Measurements from ENCODE around the gene TWIST2. TPM values are rescaled to one million over a fixed set of nuclear protein-coding genes. Genes with fewer than 3 reads are reported as not detected.

Gene TWIST2
- total and polyA plus RNA-seq, 9 of the 15 experiments (the other 6 are each of a cell fraction or from before 2014, with no cell fraction given), result not detected

- FAIRE-seq (no peak), DNase-seq (ENCODE audit: extremely low read depth in 1 of 4, low spot score in 3 of 4) (no peak), ATAC-seq (no peak)
- ChIA-PET POLR2A (no interaction called here), CTCF (ENCODE audit: low intra/inter-chr PET ratio) (no interaction called here)
- Histone ChIP-seq H3K27ac (ENCODE audit: extremely low read depth, low read depth, low read length) (no peak overlapping the region), H3K36me3 (ENCODE audit: control insufficient read depth, insufficient read depth, low read length) (no peaks in the 10 kb centered on the region), H3K4me3 (no peak overlapping the region), H3K9ac (ENCODE audit: insufficient read depth in 1 of 2, low read depth in 2 of 2, low read length in 2 of 2) (no peak overlapping the region), H3K79me2 (ENCODE audit: control insufficient read depth, insufficient read depth, low read length) (no peaks in the 10 kb centered on the region), H3K9me1 (ENCODE audit: control insufficient read depth, insufficient read depth, low read length) (no peaks in the 10 kb centered on the region), H3K4me1 (replicated peaks in 1 of 2; ENCODE audit: control insufficient read depth in 2 of 2, insufficient read depth in 2 of 2, low read length in 2 of 2) (no peaks in the 10 kb centered on the region), H2AFZ (ENCODE audit: low read depth, low read length) (no peak overlapping the region), H3K9me3 (replicated peaks; ENCODE audit: control insufficient read depth, insufficient read depth, low read depth, low read length) (no peaks in the 10 kb centered on the region), H4K20me1 (replicated peaks; ENCODE audit: control insufficient read depth, insufficient read depth, low read length) (no peaks in the 10 kb centered on the region), H3K4me2 (ENCODE audit: insufficient read depth, low read length) (no peak overlapping the region), H3K27me3 (ENCODE audit: control insufficient read depth in 2 of 2, insufficient read depth in 2 of 2, low read length in 2 of 2) (peaks cover 0 to 5% of the 10 kb centered on the region in 2 experiments; a peak in 1 of 5 replicates)
- 0% methylated on average over 5 of the region's 5 CpGs for WGBS (ENCODE audit: insufficient coverage, low coverage, missing lambda C conversion rate)
- no peak for TF ChIP-seq FOXJ2 (tag; IDR thresholded peaks at IDR 0.05)
- no peak for TF ChIP-seq CHD2 (IDR thresholded peaks at IDR 0.05; ENCODE audit: low read depth, low read length)
- TF ChIP-seq GATAD2B (IDR thresholded peaks at IDR 0.05; ENCODE audit: borderline replicate concordance), result no peak
- TF ChIP-seq TAL1 (IDR thresholded peaks at IDR 0.05), result no peak
- no peak for TF ChIP-seq ZNF699 (CRISPR knock-in tag; IDR thresholded peaks at IDR 0.05; ENCODE audit: insufficient replicate concordance)
- intact Hi-C loops (cut with micrococcal nuclease) (no loop called here), in situ Hi-C loops (cut with MboI) (no loop called here)
- BruUV-seq (replicated peaks), result no TSS peak
Measured at GRCh38 chr2:238817891-238818290, 30.0 kb upstream of the TWIST2 start.

- no peak overlapping the region for H3K27ac ChIP-seq (ENCODE audit: extremely low read depth, low read depth, low read length)
- no peak for ATAC-seq
- no peaks in the 10 kb centered on the region for H3K9me1 ChIP-seq (ENCODE audit: control insufficient read depth, insufficient read depth, low read length)
- 0% methylated on average over 2 of the region's 2 CpGs for WGBS (ENCODE audit: insufficient coverage, low coverage, missing lambda C conversion rate)
- no peak overlapping the region for H2AFZ ChIP-seq (ENCODE audit: low read depth, low read length)
- H3K4me1 ChIP-seq (replicated peaks in 1 of 2; ENCODE audit: control insufficient read depth in 2 of 2, insufficient read depth in 2 of 2, low read length in 2 of 2), result no peaks in the 10 kb centered on the region
- intact Hi-C loops (cut with micrococcal nuclease) (no loop called here), in situ Hi-C loops (cut with MboI) (no loop called here)
- DNase-seq (ENCODE audit: extremely low read depth in 1 of 4, low spot score in 3 of 4), result no peak
- no peak for FAIRE-seq
- H3K4me2 ChIP-seq (ENCODE audit: insufficient read depth, low read length), result no peak overlapping the region
- BruUV-seq (replicated peaks), result no TSS peak
- H3K79me2 ChIP-seq (ENCODE audit: control insufficient read depth, insufficient read depth, low read length), result no peaks in the 10 kb centered on the region
- H3K9me3 ChIP-seq (replicated peaks; ENCODE audit: control insufficient read depth, insufficient read depth, low read depth, low read length), result no peaks in the 10 kb centered on the region
- no peak overlapping the region for H3K9ac ChIP-seq (ENCODE audit: insufficient read depth in 1 of 2, low read depth in 2 of 2, low read length in 2 of 2)
- ChIA-PET CTCF (ENCODE audit: low intra/inter-chr PET ratio) (no interaction called here), POLR2A (interaction anchor here (0.6 kb wide), 1 partner anchor 39 kb away, joined by 3 read pairs; no protein-coding TSS in a partner anchor)
- H3K27me3 ChIP-seq (ENCODE audit: control insufficient read depth in 2 of 2, insufficient read depth in 2 of 2, low read length in 2 of 2), result no peaks in the 10 kb centered on the region
- no peaks in the 10 kb centered on the region for H3K36me3 ChIP-seq (ENCODE audit: control insufficient read depth, insufficient read depth, low read length)
- no peaks in the 10 kb centered on the region for H4K20me1 ChIP-seq (replicated peaks; ENCODE audit: control insufficient read depth, insufficient read depth, low read length)
- no peak overlapping the region for H3K4me3 ChIP-seq
- TF ChIP-seq, protein P1, sequence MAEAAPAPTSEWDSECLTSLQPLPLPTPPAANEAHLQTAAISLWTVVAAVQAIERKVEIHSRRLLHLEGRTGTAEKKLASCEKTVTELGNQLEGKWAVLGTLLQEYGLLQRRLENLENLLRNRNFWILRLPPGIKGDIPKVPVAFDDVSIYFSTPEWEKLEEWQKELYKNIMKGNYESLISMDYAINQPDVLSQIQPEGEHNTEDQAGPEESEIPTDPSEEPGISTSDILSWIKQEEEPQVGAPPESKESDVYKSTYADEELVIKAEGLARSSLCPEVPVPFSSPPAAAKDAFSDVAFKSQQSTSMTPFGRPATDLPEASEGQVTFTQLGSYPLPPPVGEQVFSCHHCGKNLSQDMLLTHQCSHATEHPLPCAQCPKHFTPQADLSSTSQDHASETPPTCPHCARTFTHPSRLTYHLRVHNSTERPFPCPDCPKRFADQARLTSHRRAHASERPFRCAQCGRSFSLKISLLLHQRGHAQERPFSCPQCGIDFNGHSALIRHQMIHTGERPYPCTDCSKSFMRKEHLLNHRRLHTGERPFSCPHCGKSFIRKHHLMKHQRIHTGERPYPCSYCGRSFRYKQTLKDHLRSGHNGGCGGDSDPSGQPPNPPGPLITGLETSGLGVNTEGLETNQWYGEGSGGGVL (CRISPR knock-in tag; IDR thresholded peaks at IDR 0.05), result no peak
- TF ChIP-seq SMAD3 (CRISPR knock-in tag; conservative IDR thresholded peaks at IDR 0.05) (no peak), TGIF2 (CRISPR knock-in tag; IDR thresholded peaks at IDR 0.05) (no peak), PHF21A (IDR thresholded peaks at IDR 0.05; ENCODE audit: borderline replicate concordance, low read depth) (no peak), TOE1 (IDR thresholded peaks at IDR 0.05; ENCODE audit: borderline replicate concordance) (no peak), TOE1 (CRISPR knock-in tag; IDR thresholded peaks at IDR 0.05; ENCODE audit: borderline replicate concordance, low read depth) (no peak), NFIC (IDR thresholded peaks at IDR 0.05) (no peak)
Measured at GRCh38 chr2:238818561-238818960, 29.3 kb upstream of the TWIST2 start.

Measured in K562 (cell line).